GM18502 (cell line): Measurements from ENCODE around the gene TIGD3.

Experiments
- ATAC-seq: cut with Tn5 transposase; IDR thresholded peaks from one replicate; pipeline ENCODE4 v1.9.1; 2021; ENCODE audit warnings: mild to moderate bottlenecking; ENCODE audit not compliant: unreplicated experiment, poor library complexity

TIGD3 gene

DNA sequence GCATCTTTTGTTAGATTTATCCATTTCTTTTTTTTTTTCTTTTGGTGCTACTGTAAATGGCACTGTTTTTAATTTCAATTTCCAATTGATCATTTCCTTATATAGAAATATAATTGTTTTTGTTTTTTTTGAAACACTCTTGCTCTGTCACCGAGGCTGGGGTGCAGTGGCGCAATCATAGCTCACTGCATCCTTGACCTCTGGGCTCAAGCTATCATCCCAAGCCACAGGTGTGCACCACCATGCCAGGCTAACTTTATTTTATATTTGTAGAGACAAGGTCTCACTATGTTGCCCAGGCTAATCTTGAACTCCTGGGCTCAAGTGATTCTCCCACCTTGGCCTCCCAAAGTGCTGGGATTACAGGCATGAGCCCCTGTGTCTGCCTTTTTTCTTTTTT, 48.2 kb downstream of the TIGD3 start:
- ATAC-seq: no peak

DNA sequence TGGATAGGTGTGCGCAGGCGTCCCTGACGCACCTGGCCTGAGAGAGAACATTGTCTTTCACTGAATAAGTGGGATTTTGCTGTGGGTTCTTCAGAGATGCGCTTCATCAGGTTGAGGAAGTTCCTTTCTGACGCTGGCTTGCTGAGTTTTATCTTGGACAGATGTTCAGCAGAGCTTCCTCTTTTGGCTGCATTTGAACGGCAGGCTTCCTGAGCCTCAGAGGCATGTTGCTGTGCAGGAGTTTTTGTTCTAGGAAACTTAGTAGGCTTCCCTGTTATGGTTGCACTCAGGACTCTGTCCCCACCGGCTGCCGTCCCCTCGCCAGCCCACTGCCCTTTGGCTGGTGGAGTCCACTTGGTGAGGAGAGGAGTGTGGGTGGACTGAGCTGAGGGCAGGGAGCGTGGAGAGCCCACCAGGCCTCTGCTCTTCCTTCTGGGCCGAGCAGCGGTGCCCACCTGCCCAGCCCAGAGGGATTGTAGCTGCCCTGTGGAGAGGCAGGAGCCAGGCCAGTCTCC, 49.1 kb downstream of the TIGD3 start:
- no peak for ATAC-seq

DNA sequence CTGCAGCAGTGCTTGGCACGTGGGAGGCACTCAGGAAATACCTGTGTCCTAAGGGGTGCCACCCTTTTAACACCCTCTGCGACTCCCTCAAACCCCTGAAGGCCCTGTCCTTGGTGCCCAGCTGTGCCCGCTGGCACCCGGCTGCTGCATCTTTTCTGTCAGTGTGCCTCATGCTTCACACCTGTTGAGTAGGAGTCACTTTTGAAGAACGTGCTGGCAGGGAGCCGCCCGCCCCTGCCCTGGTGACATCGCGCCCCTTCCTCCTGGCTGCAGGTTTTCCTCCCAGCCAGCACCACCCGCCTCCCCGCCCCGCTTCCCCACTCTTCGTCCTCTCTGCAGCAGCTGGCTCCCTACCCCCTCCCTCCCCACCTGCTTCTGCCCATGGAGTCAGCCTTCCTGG, 49.7 kb downstream of the TIGD3 start:
- no peak for ATAC-seq

DNA sequence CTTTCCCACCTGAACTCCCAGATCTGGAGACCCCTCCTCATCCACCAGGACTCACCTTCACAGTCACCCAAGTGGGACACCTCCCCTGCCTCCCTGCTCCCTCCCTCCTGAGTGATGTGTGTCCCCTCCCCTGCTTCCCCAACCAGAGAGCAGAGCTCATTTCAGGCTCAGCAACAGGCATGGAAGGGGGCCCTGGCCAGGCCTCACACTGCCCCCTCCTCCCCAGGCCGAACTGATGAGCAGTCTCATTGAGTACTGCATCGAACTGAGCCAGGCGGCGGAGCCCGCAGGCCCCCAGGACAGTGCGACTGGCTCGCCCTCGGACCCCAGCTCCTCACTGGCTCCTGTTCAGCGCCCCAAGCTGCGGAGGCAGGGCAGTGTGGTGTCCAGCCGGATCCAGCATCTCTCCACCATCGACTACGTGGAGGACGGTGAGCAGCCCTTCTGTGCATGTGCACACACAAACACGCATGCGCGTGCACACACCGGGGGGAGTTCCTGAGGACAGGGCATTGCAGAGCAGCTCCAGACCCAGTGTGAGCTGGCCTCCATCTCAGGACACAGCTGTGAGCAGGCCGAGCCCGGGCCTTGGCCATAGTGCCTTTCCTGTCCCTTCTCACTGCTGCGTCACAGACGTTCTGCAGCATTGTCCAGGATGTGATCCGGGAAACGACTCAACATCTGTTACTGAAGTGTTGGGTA, 50.2 kb downstream of the TIGD3 start:
- no peak for ATAC-seq
